T-helper 2 cell treated with Interferon-gamma antibody and Interleukin-4, amounts not matched to agents 5 μg/mL and 100 μg/mL, for 36 hours (primary cell): ENCODE results near the gene SYNCRIP.
"Not testable (repeated sequence)": the region's sequence is repeated elsewhere in the genome, so short reads cannot be mapped to it uniquely, and the experiment has no call there.

ENCODE experiments used
- DNase-seq: peaks from one replicate; pipeline ENCODE4 v3.0.0; 2021; ENCODE audit warnings: low spot score
- H3K27ac Mint-ChIP-seq: one replicate; pipeline ENCODE4 v1.8.0; 2021; ENCODE audit warnings: mild to moderate bottlenecking, mixed read lengths
- H3K27me3 Mint-ChIP-seq: one replicate; pipeline ENCODE4 v1.8.0; 2021; ENCODE audit warnings: low read depth, mixed read lengths
- H3K36me3 Mint-ChIP-seq: one replicate; pipeline ENCODE4 v1.8.0; 2021; ENCODE audit warnings: low read depth, mixed read lengths
- H3K4me1 Mint-ChIP-seq: one replicate; pipeline ENCODE4 v1.8.0; 2021; ENCODE audit warnings: low read depth, mixed read lengths
- H3K4me3 Mint-ChIP-seq: one replicate; pipeline ENCODE4 v1.8.0; 2022; ENCODE audit warnings: mild to moderate bottlenecking, moderate library complexity, mixed read lengths
- H3K9me3 Mint-ChIP-seq: one replicate; pipeline ENCODE4 v1.8.0; 2021; ENCODE audit warnings: mixed read lengths

The SYNCRIP gene

DNA sequence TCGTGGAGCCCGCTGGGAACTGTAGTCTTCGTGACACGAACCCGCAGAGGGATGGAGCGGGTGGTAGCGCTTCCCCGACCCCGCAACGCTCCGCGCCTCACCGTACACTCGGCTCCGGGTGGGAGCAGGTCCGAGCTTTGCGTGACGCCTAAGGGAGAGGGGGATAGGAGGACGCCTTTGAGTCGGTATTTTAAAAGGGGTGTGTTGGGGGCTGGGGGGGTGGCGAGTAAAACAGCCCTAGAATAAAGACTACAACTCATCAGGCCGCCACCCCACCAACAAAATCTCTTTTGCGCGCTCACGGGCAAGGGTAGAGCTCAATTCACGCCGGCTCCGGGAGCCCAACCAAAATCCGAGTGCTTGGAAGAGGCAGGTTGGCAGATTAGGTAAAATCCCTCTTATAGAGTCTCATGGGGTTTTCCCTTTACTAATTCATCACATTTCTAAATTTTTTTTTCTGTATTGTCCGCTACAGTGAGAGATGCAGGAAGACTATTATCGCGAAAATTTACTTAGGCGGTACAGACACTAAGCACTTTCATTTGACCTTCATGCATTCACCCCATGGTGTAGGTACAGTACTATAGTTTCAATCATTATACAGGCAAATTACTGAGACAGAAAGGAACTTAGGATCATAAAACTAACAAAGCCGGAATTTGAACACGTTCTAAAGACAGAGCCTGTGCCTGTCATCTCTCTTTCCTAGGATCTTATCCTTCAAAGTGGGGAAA is 48.3 kb downstream of the SYNCRIP start:
- H3K4me3 Mint-ChIP-seq, result peak overlapping the region; percentile 95
- H3K36me3 Mint-ChIP-seq, result peaks cover 29% of the 10 kb centered on the region
- H3K4me1 Mint-ChIP-seq, result peaks cover 28% of the 10 kb centered on the region
- DNase-seq, result no peak
- no peaks in the 10 kb centered on the region for H3K27me3 Mint-ChIP-seq
- H3K27ac Mint-ChIP-seq, result peak overlapping the region; percentile 91
- H3K9me3 Mint-ChIP-seq, result peaks cover 12% of the 10 kb centered on the region

DNA sequence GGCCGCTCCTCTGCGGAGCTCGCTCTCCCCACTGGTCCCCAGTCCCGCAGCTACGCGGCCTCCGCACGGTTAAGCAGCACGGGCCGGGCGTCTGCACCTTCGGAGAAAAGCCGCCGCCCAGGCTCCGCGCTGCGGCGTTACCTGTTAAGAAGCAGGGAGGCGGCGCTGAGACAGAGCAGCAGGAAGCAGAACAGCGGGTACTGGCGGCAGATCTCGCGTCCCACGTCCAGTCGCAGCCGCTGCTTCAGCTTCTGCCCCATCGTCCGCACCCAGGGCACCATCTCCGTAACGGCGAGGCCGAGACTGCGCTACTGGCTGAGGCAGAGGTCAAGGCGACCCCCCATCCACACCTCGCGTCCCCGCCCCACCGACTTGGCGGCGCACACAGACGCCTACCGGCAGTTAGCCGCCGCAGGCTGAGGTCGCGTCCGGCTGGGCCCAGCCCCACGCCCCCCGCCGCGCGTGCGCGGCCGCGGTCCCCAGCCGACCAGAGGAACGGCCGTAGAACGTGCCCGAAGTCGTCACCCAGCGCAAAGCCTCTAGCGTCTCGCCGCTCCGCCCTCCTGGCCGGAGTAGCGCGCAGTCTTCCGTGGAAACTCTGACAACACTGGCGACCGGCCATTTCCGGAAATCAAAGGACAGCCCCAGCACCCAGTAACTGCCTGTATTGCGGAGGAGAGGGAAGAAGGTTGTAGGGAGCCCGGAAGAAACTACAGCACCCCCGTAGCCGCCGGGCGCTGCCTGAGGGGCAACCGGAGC is 49.1 kb downstream of the SYNCRIP start, which contains the start of gene SNX14:
SNX14 (minus strand) TSS at position 421 of the 759 bp plus-strand sequence; CDS start at position 281, 140 bp downstream.
- H3K27ac Mint-ChIP-seq, result peak within 1 kb of the TSS; percentile 91
- H3K4me3 Mint-ChIP-seq, result peak within 1 kb of the TSS; percentile 95
- no peaks in the 10 kb centered on the region for H3K27me3 Mint-ChIP-seq
- peak; percentile 90 for DNase-seq
- peaks cover 19% of the 10 kb centered on the region for H3K9me3 Mint-ChIP-seq
- peaks cover 28% of the 10 kb centered on the region for H3K4me1 Mint-ChIP-seq
- peaks cover 36% of the 10 kb centered on the region for H3K36me3 Mint-ChIP-seq

DNA sequence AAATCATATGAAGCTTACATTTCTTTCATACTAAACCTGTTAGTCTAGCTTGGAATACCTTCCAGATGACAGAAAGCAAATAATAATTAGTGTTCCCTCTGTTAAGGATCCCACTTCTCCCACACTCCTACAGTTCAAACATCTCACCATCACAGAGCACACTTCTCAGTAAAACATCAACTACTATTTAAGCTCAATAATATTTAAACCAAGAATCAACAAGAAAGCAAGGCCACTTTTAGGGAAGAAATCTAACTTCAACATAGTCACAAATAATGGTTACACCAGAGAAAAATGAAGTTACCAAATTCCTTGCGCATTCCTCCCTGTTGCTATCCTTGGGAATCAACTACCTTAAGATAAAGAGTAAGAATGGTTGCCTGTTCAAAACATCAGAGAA is 50.7 kb downstream of the SYNCRIP start:
- Mint-ChIP-seq H3K4me3 (peak overlapping the region; percentile 95), H3K9me3 (peaks cover 22% of the 10 kb centered on the region), H3K27me3 (no peaks in the 10 kb centered on the region), H3K4me1 (peaks cover 28% of the 10 kb centered on the region), H3K27ac (peak overlapping the region; percentile 91), H3K36me3 (peaks cover 40% of the 10 kb centered on the region)
- no peak for DNase-seq

DNA sequence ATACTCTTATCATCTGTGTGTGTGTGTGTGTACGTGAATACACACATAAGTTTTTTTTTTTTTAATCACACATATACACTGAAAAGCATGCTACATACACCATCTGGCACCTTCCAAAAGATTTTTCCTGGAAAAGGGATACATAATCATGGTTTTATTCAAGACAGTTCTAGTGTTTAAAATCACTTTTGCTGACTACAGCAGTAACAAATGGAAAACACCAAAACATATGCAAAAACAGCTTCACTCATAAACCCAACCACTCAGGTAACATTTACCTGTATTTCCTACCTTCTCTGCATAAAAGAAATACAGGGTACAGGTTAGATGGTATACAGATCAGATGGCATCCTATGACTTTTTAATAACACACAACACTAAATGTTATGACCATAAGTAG is 51.5 kb downstream of the SYNCRIP start:
- peaks cover 24% of the 10 kb centered on the region for H3K9me3 Mint-ChIP-seq
- peak overlapping the region; percentile 26 for H3K4me3 Mint-ChIP-seq
- peaks cover 28% of the 10 kb centered on the region for H3K4me1 Mint-ChIP-seq
- H3K36me3 Mint-ChIP-seq, result peaks cover 42% of the 10 kb centered on the region
- DNase-seq, result no peak
- H3K27ac Mint-ChIP-seq, result no peak overlapping the region
- no peaks in the 10 kb centered on the region for H3K27me3 Mint-ChIP-seq

DNA sequence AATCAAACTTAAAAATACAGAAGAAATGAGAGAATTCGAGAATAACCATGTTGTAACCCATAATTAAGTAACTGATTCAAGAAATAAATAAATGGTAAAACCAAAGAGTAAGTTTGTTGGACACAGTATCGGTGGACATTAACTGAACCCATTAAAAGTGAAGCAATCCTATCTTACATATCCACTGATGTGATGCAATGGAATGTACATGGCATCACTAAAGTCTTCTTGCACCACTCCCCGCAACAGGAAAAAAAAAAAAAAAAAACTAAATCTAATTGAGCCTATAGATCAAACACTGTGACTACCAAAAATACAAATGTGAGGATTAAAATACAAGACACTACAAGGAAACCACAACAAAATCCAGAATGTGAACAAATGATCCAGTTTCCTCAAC is 56.9 kb downstream of the SYNCRIP start:
- Mint-ChIP-seq H3K4me3 (no peak overlapping the region), H3K27me3 (no peaks in the 10 kb centered on the region), H3K36me3 (peaks cover 74% of the 10 kb centered on the region), H3K4me1 (peaks cover 13% of the 10 kb centered on the region), H3K9me3 (peaks cover 71% of the 10 kb centered on the region), H3K27ac (no peak overlapping the region)
- no peak for DNase-seq

DNA sequence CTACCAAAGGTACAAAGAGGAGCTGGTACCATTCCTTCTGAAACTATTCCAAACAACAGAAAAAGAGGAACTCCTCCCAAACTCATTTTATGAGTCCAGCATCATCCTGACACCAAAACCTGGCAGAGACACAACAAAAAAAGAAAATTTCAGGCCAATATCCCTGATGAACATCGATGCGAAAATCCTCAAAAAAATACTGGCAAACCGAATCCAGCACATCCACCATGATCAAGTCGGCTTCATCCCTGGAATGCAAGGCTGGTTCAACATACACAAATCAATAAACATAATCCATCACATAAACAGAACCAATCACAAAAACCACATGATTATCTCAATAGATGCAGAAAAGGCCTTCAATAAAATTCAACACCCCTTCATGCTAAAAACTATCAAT is 59.9 kb downstream of the SYNCRIP start:
- peaks cover 51% of the 10 kb centered on the region for H3K9me3 Mint-ChIP-seq
- not testable (repeated sequence) for H3K27ac Mint-ChIP-seq, H3K4me3 Mint-ChIP-seq, H3K27me3 Mint-ChIP-seq, DNase-seq
- peaks cover 62% of the 10 kb centered on the region for H3K36me3 Mint-ChIP-seq
- peaks cover 21% of the 10 kb centered on the region for H3K4me1 Mint-ChIP-seq

DNA sequence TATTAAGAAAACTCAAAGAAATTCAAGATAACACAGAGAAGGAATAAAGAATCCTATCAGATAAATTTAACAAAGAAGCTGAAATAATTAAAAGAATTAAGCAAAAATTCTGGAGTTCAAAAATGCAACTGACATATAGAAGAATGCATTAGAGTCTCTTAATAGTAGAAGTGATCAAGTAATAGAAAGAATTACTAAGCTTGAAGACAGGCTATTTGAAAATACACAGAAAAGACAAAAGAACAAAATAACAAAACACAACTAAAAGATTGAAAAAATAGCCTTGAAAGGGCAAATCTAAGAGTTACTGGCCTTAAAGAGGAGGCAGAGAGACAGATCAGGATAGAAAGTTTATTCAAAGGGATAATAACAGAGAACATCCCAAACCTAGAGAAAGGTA is 61.1 kb downstream of the SYNCRIP start:
- peaks cover 57% of the 10 kb centered on the region for H3K36me3 Mint-ChIP-seq
- peaks cover 47% of the 10 kb centered on the region for H3K9me3 Mint-ChIP-seq
- H3K27me3 Mint-ChIP-seq, result no peaks in the 10 kb centered on the region
- H3K4me1 Mint-ChIP-seq, result peaks cover 21% of the 10 kb centered on the region
- no peak overlapping the region for H3K4me3 Mint-ChIP-seq
- DNase-seq, result no peak
- H3K27ac Mint-ChIP-seq, result no peak overlapping the region

DNA sequence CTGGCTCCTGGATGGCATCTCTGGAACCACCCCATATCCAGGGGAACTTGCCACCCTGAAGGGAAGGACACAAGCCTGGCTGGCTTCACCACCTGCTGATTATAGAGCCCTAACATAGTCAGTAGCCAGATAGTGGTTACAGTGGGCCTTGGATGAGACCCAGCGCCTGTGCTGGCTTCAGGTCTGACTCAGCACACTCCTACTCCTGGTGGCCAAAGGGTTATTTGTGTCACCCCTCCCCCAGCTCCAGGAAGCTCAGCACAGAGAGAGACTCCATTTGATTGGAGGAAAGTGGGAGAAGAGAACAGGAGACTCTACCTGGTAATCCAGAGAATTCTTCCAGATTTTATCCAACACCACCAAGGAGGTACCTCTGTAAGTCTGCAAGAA is 61.8 kb downstream of the SYNCRIP start:
- Mint-ChIP-seq H3K27ac (no peak overlapping the region), H3K4me1 (peaks cover 21% of the 10 kb centered on the region), H3K36me3 (peaks cover 54% of the 10 kb centered on the region)

DNA sequence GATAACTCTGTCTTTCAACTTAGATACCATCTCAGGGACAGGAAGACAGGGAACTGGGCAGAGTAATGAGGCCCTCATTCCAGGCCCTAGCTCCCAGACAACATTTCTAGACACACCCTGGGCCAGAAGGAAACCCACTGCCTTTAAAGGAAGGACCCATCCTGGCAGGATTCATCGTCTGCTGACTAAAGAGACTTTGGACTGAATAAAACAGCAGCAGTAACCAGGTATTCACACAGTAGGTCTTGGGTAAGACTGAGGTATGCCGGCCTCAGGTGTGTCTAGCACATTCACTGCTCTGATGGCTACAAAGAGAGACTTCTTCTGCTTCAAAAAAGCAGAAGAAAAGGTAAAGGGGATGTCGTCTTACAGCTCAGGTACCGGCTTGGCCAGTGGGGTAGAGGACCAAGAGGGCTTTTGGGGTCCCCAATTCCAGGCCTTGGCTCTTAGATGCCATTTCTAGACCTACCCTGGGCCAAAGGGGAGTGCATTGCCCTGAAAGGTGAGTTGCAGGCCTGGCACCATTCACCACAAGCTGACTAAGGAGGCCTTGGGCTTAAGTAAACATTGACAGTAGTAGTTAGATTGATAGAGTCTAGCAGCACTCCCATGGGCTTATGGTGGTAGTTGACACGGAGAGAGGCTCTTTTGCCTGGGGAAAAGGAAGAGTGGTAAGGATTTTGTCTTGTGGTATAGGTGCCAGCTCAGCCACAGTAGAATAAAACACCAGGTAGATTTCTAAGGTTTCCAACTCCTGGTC is 62.4 kb downstream of the SYNCRIP start:
- no peaks in the 10 kb centered on the region for H3K27me3 Mint-ChIP-seq
- no peak for DNase-seq
- peaks cover 50% of the 10 kb centered on the region for H3K36me3 Mint-ChIP-seq
- no peak overlapping the region for H3K4me3 Mint-ChIP-seq
- H3K27ac Mint-ChIP-seq, result no peak overlapping the region
- H3K9me3 Mint-ChIP-seq, result peaks cover 39% of the 10 kb centered on the region
- peaks cover 21% of the 10 kb centered on the region for H3K4me1 Mint-ChIP-seq

More for the DNA sequence above, 61.8 kb downstream of the SYNCRIP start:
- Mint-ChIP-seq H3K27me3 (no peaks in the 10 kb centered on the region), H3K4me3 (no peak overlapping the region), H3K9me3 (peaks cover 45% of the 10 kb centered on the region)
- DNase-seq, result no peak

DNA sequence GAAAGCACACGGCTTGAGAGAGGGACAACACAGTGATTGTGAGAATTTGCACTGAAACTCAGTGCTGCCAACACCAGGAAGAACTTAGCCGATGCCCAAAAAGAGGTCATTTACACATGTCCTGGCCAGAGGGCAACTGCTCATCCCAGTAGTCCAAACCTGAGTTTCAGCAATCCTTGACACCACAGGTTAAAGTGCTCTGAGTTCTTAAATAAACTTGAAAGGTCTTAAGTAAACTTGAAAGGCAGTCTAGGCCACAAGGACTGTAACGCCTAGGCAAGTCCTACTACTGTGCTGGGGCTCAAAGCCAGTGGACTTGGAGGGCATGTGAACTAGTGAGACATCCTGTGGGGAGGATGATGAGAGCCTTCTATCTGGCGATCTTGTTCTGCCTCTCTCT is 63.1 kb downstream of the SYNCRIP start:
- peaks cover 43% of the 10 kb centered on the region for H3K36me3 Mint-ChIP-seq
- no peaks in the 10 kb centered on the region for H3K27me3 Mint-ChIP-seq
- peaks cover 32% of the 10 kb centered on the region for H3K9me3 Mint-ChIP-seq
- no peak for DNase-seq
- H3K27ac Mint-ChIP-seq, result no peak overlapping the region
- no peak overlapping the region for H3K4me3 Mint-ChIP-seq
- peaks cover 16% of the 10 kb centered on the region for H3K4me1 Mint-ChIP-seq

DNA sequence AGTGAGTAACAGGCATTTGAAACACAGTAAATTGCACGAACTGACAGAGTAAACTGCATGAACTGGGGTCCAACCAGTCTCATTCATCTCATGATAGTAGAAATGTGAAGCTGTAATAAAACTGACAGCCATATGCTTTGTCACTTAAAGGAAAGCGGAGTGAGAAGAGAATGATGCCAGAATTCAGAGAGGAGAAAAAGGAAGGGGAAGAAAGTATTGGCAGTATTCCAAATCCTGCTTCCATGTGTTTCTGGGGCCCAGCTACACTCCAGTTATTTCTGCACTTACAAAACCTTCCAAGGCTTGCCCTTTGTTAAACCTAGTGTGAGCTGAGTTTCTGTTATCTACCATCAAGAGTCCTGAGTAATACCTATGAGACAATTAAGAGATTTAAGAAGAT is 66.2 kb downstream of the SYNCRIP start:
- peaks cover 16% of the 10 kb centered on the region for H3K4me1 Mint-ChIP-seq
- DNase-seq, result no peak
- no peak overlapping the region for H3K4me3 Mint-ChIP-seq
- H3K27me3 Mint-ChIP-seq, result no peaks in the 10 kb centered on the region
- H3K27ac Mint-ChIP-seq, result no peak overlapping the region
- peaks cover 22% of the 10 kb centered on the region for H3K36me3 Mint-ChIP-seq
- peaks cover 1% of the 10 kb centered on the region for H3K9me3 Mint-ChIP-seq

DNA sequence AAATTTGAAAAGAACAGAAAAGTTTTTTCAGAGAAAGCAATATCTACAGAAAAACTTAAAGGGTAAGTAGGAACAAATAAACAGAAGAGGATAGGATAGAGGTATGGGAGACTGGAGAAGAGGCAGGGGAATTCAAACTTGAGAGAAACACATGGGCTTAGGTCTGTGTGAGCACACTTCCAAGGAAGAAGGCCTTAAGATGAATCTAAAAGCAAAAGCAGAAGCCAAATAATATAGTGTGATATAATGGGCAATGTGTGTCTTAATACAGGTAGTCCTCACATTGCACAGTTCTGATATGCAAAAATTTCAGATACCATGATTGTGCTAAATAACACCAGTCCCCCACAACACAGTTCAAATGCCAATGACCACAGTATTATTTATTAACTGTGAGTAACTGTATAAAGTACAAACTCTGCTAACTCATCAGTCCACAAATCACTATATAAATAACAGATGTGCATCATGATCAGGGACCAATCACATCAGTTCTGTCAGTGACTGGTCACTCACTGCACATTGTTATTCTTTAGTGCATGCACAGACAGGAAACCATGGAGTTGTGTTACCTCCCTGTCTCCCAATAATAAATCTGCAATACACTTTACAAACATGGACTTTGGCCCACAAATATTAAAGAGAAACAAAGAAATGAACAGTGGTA is 67.6 kb downstream of the SYNCRIP start:
- Mint-ChIP-seq H3K9me3 (no peaks in the 10 kb centered on the region), H3K27me3 (no peaks in the 10 kb centered on the region), H3K4me3 (no peak overlapping the region), H3K27ac (no peak overlapping the region), H3K4me1 (peaks cover 8% of the 10 kb centered on the region), H3K36me3 (peaks cover 23% of the 10 kb centered on the region)
- DNase-seq, result no peak

DNA sequence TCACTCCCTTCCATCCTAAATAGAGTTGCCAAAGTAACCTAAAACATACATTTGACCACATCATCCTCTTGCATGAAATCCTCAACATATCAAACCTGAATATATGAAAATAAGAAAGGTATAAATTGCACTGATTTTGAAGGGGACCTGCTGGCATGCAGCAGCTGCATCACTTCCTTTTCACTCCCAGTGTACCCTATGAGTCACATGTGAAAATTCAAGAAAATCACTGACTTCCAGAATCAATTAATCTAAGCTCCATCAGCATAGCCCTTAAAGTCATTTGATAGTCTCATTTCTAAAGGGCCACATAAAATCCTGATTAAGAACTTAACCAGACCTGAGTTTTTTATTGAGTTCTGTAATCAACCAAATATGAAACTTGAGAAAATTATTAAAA is 73.4 kb downstream of the SYNCRIP start:
- peaks cover 46% of the 10 kb centered on the region for H3K36me3 Mint-ChIP-seq
- H3K27ac Mint-ChIP-seq, result no peak overlapping the region
- no peak for DNase-seq

More for the DNA sequence above, 73.4 kb downstream of the SYNCRIP start:
- Mint-ChIP-seq H3K27me3 (no peaks in the 10 kb centered on the region), H3K4me1 (peaks cover 6% of the 10 kb centered on the region), H3K9me3 (peaks cover 1% of the 10 kb centered on the region), H3K4me3 (no peak overlapping the region)
